IPS-18a (cell line): ENCODE data around the gene KRTAP12-2.
A peak's percentile ranks its signal among the peaks of the same experiment; 100 is the strongest.

Experiments used
- H3K27ac ChIP-seq: one replicate; pipeline ENCODE4 v1.5.1; 2013; ENCODE audit warnings: low read length
- H3K27me3 ChIP-seq: one replicate; pipeline ENCODE4 v1.6.1; 2013; ENCODE audit warnings: mild to moderate bottlenecking, low read length; ENCODE audit not compliant: control insufficient read depth, insufficient read depth
- H3K36me3 ChIP-seq: one replicate; pipeline ENCODE4 v1.6.1; 2013; ENCODE audit warnings: low read depth, low read length; ENCODE audit not compliant: control insufficient read depth
- H3K4me1 ChIP-seq: one replicate; pipeline ENCODE4 v1.6.1; 2013; ENCODE audit warnings: low read depth, low read length; ENCODE audit not compliant: control insufficient read depth
- H3K4me3 ChIP-seq: one replicate; pipeline ENCODE4 v1.5.1; 2013; ENCODE audit warnings: low read length
- H3K9ac ChIP-seq: one replicate; pipeline ENCODE4 v1.6.1; 2013; ENCODE audit warnings: mild to moderate bottlenecking, low read length, moderate library complexity
- H3K9me3 ChIP-seq: one replicate; pipeline ENCODE4 v1.6.1; 2013; ENCODE audit warnings: low read depth, low read length; ENCODE audit not compliant: control insufficient read depth

KRTAP12-2 gene

GRCh38 chr21:44708213-44708865 is 41.6 kb upstream of the KRTAP12-2 start:
- H3K4me1 ChIP-seq = peaks cover 66% of the 10 kb centered on the region
- no peaks in the 10 kb centered on the region for H3K36me3 ChIP-seq
- H3K4me3 ChIP-seq = peak overlapping the region; percentile 65
- no peak overlapping the region for H3K27ac ChIP-seq
- H3K27me3 ChIP-seq = peaks cover 85% of the 10 kb centered on the region
- H3K9me3 ChIP-seq = no peaks in the 10 kb centered on the region
- H3K9ac ChIP-seq = peak overlapping the region; percentile 13

GRCh38 chr21:44706706-44707581 is 40.2 kb upstream of the KRTAP12-2 start:
- H3K36me3 ChIP-seq = no peaks in the 10 kb centered on the region
- peak overlapping the region; percentile 65 for H3K4me3 ChIP-seq
- peaks cover 71% of the 10 kb centered on the region for H3K27me3 ChIP-seq
- peak overlapping the region; percentile 26 for H3K9ac ChIP-seq
- H3K4me1 ChIP-seq = peaks cover 65% of the 10 kb centered on the region
- H3K27ac ChIP-seq = no peak overlapping the region
- H3K9me3 ChIP-seq = no peaks in the 10 kb centered on the region

- H3K9ac ChIP-seq = peak overlapping the region; percentile 31
- no peaks in the 10 kb centered on the region for H3K9me3 ChIP-seq
- peaks cover 66% of the 10 kb centered on the region for H3K4me1 ChIP-seq
- peak overlapping the region; percentile 65 for H3K4me3 ChIP-seq
- H3K27ac ChIP-seq = no peak overlapping the region
- peaks cover 63% of the 10 kb centered on the region for H3K27me3 ChIP-seq
- no peaks in the 10 kb centered on the region for H3K36me3 ChIP-seq
These were observed 39.4 kb upstream of the KRTAP12-2 start for GRCh38 chr21:44706026-44706705.

GRCh38 chr21:44704636-44705001 is 37.9 kb upstream of the KRTAP12-2 start:
- Histone ChIP-seq H3K9me3 (no peaks in the 10 kb centered on the region), H3K27me3 (peaks cover 48% of the 10 kb centered on the region), H3K9ac (no peak overlapping the region), H3K27ac (no peak overlapping the region), H3K4me1 (peaks cover 58% of the 10 kb centered on the region), H3K4me3 (peak overlapping the region; percentile 39), H3K36me3 (no peaks in the 10 kb centered on the region)

- Histone ChIP-seq H3K9me3 (no peaks in the 10 kb centered on the region), H3K4me3 (peak overlapping the region; percentile 39), H3K36me3 (no peaks in the 10 kb centered on the region), H3K4me1 (peaks cover 52% of the 10 kb centered on the region), H3K27me3 (peaks cover 41% of the 10 kb centered on the region), H3K9ac (no peak overlapping the region), H3K27ac (no peak overlapping the region)
These were observed 37.3 kb upstream of the KRTAP12-2 start for GRCh38 chr21:44703731-44704635.

- Histone ChIP-seq H3K36me3 (no peaks in the 10 kb centered on the region), H3K4me1 (peaks cover 48% of the 10 kb centered on the region), H3K27me3 (peaks cover 33% of the 10 kb centered on the region), H3K27ac (no peak overlapping the region), H3K9ac (no peak overlapping the region), H3K4me3 (peak overlapping the region; percentile 17), H3K9me3 (no peaks in the 10 kb centered on the region)
These were observed 36.4 kb upstream of the KRTAP12-2 start for GRCh38 chr21:44702973-44703730.

- no peak overlapping the region for H3K9ac ChIP-seq
- peaks cover 25% of the 10 kb centered on the region for H3K27me3 ChIP-seq
- H3K27ac ChIP-seq = no peak overlapping the region
- no peaks in the 10 kb centered on the region for H3K36me3 ChIP-seq
- H3K9me3 ChIP-seq = no peaks in the 10 kb centered on the region
- no peak overlapping the region for H3K4me3 ChIP-seq
- H3K4me1 ChIP-seq = peaks cover 49% of the 10 kb centered on the region
These were observed 35.6 kb upstream of the KRTAP12-2 start for GRCh38 chr21:44702111-44702972.

- peaks cover 17% of the 10 kb centered on the region for H3K27me3 ChIP-seq
- H3K9me3 ChIP-seq = no peaks in the 10 kb centered on the region
- H3K27ac ChIP-seq = no peak overlapping the region
- H3K4me1 ChIP-seq = peaks cover 45% of the 10 kb centered on the region
- H3K4me3 ChIP-seq = no peak overlapping the region
- no peaks in the 10 kb centered on the region for H3K36me3 ChIP-seq
- H3K9ac ChIP-seq = no peak overlapping the region
These were observed 34.8 kb upstream of the KRTAP12-2 start for GRCh38 chr21:44701541-44701940.

GRCh38 chr21:44701023-44701400 is 34.3 kb upstream of the KRTAP12-2 start:
- Histone ChIP-seq H3K4me1 (peaks cover 41% of the 10 kb centered on the region), H3K36me3 (no peaks in the 10 kb centered on the region), H3K27me3 (peaks cover 12% of the 10 kb centered on the region), H3K9me3 (no peaks in the 10 kb centered on the region), H3K9ac (no peak overlapping the region), H3K27ac (no peak overlapping the region), H3K4me3 (no peak overlapping the region)
